Epithelial cell of esophagus (primary cell): ENCODE results near the gene LRCH3.

Source experiments
- DNase-seq: peaks from one replicate; pipeline ENCODE4 v3.0.0; 2010; ENCODE audit warnings: low read depth
- H3K4me3 ChIP-seq: 2 replicates; pipeline ENCODE4 v1.5.1; 2011; ENCODE audit warnings: mild to moderate bottlenecking, low read length, control low read depth
- CTCF ChIP-seq: IDR thresholded peaks from 2 replicates; pipeline ENCODE4 v1.5.1; 2011; ENCODE audit warnings: low read depth, mild to moderate bottlenecking, low read length, control low read depth, inconsistent platforms; ENCODE audit not compliant: insufficient read depth; ENCODE audit errors: missing control alignments

The LRCH3 gene

GRCh38 chr3:197790033-197790432 lies 1.0 kb upstream of the LRCH3 start:
- TF ChIP-seq CTCF, result no peak
- no peak overlapping the region for H3K4me3 ChIP-seq
- no peak for DNase-seq

- H3K4me3 ChIP-seq, result peak overlapping the region; percentile 86
- peak; percentile 47 for DNase-seq
- no peak for TF ChIP-seq CTCF
Observed at GRCh38 chr3:197791892-197792647, 1.0 kb downstream of the LRCH3 start.

- peak; percentile 91 for DNase-seq
- TF ChIP-seq CTCF, result no peak
- no peak overlapping the region for H3K4me3 ChIP-seq
Observed at GRCh38 chr3:197793247-197793646, 2.2 kb downstream of the LRCH3 start.

GRCh38 chr3:197794115-197794514 lies 3.1 kb downstream of the LRCH3 start:
- TF ChIP-seq CTCF, result no peak
- DNase-seq, result no peak
- H3K4me3 ChIP-seq, result no peak overlapping the region

GRCh38 chr3:197795200-197795599 lies 4.1 kb downstream of the LRCH3 start:
- DNase-seq, result peak; percentile 71
- TF ChIP-seq CTCF, result no peak
- no peak overlapping the region for H3K4me3 ChIP-seq

GRCh38 chr3:197796087-197796486 lies 5.0 kb downstream of the LRCH3 start:
- no peak overlapping the region for H3K4me3 ChIP-seq
- DNase-seq, result no peak
- no peak for TF ChIP-seq CTCF

GRCh38 chr3:197798863-197799262 lies 7.8 kb downstream of the LRCH3 start:
- DNase-seq, result no peak
- H3K4me3 ChIP-seq, result no peak overlapping the region
- no peak for TF ChIP-seq CTCF
